ENCODE data around the gene SNF8.

SNF8 gene

DNA sequence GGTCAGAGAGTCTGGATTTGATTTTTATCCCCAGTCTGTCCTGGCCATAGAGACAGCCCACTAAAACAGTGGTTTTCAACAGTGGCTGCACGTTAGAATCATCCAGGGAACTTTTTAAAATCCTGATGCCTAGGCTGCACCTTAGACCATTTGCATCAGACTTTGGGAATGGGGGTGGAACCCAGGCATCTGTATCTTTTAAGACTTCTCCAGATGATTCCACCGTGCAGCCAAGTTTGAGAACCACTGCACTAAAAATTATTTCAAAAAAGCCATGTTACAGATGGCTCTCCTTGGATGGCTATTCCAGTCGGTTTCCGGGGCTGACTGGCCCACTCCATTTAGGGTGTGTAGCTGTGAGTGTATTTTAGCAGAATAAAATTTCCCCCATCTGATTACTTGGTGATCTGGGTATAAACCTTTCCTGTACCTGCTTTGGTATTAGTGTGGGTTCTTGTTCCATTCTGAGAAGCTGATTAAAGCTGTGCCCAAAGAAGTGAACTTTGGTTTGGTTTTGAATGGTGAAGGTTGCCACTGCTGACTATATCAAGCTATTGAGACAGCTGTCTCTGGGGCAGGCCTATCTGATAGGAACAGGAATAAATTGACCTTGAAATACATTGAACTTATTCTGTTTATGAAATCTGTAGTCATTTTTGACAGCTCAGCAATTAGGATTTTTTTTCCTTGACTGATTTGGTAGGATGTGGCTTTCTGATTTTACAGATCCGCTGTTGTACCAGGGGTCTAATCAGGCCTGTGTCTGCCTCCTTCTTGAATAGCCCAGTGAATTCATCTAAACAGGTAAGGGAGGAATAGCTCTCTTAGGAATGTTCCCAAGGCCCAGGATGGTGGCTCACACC lies 50.8 kb downstream of the SNF8 start:
- in situ Hi-C loops (cut with MboI; ENCODE audit: low sequenced_read_pairs): no loop called here

- in situ Hi-C loops (cut with MboI; ENCODE audit: low sequenced_read_pairs): no loop called here
Observed at GRCh38 chr17:48892940-48893645, 51.5 kb downstream of the SNF8 start.

GRCh38 chr17:48890086-48890485 lies 54.6 kb downstream of the SNF8 start:
- in situ Hi-C loops (cut with MboI; ENCODE audit: low sequenced_read_pairs): no loop called here

DNA sequence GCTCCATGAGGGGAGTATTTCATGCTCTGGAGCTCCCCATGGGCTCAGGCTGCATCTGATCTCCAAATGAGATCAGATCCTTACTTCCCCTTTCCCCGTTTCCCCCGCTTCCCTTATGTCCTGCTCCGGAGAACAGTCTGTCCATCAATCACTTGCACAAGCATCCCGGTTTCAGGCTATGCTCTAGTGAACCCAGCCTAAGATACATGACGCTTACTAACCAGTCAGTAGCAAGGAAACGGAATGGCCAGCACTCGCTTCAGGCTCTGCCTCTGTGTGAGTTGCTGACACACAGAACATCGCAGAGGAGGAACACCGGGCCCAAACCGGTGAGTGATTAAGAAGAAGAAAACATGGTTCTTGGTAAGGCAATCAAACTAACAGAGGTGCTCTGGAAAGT lies 61.5 kb downstream of the SNF8 start:
- in situ Hi-C loops (cut with MboI; ENCODE audit: low sequenced_read_pairs): no loop called here

DNA sequence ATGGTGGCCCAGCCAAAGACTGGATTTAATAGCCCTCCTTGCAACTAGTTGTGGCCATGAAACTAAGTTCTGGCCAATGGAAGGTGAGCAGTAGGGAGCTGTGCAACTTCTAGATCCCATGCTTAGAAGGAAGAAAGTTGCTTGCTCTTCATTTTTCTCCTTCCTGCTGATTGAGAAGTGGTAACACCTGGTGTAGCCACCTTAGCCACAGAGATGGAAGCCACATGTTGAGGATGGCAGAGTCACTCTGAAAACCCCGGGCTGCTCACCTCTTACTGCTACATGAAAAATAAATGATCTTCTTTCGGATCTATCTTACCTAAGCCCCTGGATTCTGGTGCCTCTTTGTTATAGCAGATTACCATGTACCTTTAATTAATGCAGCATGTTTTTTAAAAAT lies 62.4 kb downstream of the SNF8 start:
- in situ Hi-C loops (cut with MboI; ENCODE audit: low sequenced_read_pairs): no loop called here
